Amniotic epithelial cell (primary cell): ENCODE data around the gene CDH4.

Experiments used
- DNase-seq: peaks from one replicate; pipeline ENCODE4 v3.0.0-alpha.2; 2010; ENCODE audit warnings: low read depth

The CDH4 gene

GRCh38 chr20:61357119-61357518 lies 105.1 kb downstream of the CDH4 start:
- DNase-seq: no peak

DNA sequence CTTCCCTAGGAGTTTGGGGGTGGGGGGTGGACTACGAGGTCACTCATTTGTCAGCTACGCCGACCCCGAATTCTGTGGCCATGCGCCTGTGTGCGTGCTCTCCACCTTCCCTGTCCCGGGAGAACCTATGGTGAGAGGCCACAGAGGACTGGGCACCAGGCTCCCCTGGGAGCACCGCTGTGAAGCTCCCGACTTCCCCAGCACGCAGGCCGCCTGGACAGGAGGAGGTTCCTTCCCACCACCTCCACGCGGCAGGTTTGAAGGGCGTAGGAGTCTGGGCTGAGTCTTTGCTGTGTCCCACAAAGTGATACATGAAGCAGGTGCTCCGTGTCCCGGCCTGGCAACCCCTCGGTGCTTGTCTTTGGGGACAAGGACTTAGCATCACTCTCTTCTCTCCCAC lies 107.2 kb downstream of the CDH4 start:
- DNase-seq: no peak

GRCh38 chr20:61360296-61360695 lies 108.2 kb downstream of the CDH4 start:
- no peak for DNase-seq

DNA sequence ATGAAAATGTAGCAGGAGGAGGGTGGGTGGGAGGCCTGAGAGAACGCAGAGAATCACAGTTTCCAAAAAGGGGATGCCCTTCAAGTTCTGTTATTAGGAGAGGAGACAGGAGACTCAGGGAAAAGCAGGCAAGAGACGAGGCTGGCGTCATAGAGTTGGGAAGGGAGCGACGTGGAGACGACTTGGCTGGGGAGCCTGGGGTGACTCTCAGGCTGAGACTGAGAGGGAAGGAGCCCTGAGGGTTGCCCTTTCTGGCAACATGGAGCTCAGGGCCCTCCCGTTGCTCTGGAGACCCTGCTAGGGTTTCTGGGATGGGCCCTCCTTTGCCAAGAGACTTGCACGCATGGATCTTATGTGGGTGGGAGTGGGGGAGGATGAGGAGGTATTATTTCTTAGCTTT lies 108.9 kb downstream of the CDH4 start:
- no peak for DNase-seq

- DNase-seq: no peak
These were observed 109.4 kb downstream of the CDH4 start for GRCh38 chr20:61361501-61361900.

DNA sequence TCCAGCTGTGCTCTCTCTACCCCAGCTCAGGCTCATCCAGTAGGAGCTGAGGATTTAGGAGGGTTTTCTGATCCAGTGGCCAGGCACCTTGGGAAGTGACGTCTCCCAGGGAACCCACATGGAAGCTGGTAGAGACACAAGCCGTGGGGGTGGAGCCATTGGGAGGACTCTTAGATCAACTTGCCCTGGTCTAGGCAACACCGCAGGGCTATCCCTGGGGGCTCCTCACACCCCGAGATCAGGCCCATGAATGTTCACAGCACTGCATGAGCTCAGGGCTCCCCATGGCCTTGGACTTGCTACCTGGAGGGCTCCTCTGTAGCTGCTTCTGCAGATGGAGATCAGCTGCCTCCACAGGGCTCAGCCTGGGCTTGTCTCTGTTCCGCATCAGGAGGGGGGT lies 112.1 kb downstream of the CDH4 start:
- no peak for DNase-seq

DNA sequence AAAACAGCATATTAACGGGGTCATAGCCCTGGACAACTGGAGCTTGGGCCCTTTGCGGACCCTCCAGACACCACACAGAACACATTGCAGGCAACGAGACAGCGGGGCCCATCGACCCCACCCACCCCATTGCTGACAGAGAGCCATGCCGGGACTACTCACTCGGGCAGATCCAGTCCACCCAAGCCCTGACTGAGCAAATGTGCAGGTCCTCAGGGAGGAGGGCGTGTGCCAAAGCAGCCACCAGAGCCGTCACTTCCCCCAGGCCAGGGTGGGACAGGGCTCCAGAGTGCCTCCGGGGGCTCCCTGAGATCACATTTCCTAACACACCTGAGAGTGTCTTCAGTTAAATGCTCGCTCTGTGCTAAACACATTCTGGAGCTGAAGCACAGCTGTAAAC lies 114.9 kb downstream of the CDH4 start:
- no peak for DNase-seq

DNA sequence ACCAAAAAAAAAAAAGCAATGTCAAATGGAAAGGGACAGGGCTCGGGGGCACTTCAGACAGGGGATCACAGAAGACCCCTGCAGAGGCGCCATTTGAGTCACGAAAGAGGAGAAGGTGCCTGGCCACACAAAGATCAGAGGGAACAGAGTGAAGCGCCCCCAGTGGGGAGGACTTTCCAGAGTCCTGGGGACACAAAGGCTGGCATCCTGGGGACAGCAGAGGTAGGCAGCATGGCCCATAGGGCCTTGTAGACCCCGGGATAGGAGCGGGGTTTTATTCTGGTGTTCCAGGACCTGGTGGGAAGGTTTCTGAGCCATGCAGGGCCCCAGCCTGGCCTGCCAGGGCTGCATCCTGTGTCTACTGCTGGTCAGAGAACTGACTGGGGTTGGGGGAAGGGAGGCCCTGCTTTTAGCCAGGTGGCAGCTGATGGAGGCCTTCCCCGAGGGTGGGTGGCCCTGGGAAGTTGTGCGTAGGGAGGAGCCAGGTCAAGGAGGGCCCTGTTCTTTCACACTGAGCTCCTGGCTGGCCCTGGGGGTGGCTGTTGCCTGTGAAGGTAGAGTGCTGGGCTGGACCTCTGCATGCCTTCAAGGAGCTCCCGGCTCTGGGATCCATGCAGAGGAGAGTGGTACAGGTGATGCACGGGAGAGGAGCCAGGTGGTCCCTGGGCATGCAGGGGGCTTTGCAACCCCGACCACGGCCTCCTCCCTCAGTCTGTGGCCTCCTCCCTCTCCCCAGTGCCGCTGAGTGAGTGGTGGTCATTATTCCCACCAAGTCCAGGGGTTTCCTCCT lies 117.9 kb downstream of the CDH4 start:
- no peak for DNase-seq

GRCh38 chr20:61370841-61371303 lies 118.8 kb downstream of the CDH4 start:
- DNase-seq: no peak

- no peak for DNase-seq
These were observed 119.6 kb downstream of the CDH4 start for GRCh38 chr20:61371501-61372136.

DNA sequence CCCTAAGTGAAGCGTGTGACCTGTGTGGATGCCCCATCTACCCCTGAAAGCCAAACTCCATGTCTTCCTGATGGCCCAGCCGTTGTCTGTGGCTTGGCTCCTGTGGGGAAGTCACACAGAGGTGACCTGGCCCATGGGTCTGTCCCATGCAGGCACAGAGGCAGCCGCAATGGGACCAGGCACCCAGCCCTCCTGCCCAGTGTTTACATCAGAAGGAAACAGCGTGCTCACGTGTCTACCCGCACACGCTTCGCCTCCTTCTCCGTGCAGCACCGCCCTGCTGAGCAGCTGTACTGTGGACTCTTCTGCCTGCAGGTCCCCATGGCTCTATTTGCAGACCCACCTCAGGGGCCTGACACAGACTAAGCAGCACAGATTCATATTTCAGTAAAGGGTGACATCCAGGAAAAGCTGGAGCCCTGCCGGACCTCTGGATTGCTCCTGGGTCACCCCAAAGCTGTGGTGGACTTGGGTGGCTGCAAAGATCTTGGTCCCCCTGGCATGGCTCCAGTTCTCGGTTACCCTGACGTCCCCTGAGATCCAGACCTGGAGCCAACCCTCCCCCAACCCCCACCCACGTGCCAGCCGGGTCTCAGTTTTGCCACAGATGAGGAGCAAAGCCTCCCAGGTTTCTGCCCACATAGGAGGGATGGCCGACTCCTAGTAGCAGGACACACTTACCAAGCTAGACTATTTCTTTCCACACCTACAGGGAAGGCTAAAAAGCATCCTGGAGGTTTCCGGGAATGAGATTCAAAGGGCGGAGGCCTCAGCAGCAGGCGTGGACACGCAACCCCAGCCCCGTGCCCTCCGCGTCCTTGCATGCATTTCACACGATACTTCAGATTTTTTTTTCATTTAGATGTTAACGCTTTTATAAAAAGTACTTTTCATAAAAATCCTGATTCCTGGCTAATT lies 120.3 kb downstream of the CDH4 start:
- no peak for DNase-seq

DNA sequence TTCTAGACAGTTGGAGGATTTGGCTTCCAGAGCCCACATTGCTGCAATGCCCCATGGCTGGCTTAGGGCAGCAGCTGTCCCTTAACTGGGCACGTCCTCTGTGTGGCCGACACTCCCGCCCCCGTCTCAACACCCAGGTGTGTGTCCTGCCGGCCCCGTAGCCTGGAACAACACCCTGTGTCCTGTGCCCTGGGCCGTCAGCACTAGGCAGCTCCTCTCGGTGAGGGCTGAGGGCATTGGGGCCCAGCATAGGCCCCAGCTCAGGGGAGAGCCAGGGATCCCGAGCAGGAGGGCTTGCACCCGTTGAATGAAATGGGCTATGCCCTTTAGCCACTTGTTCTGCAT lies 121.0 kb downstream of the CDH4 start:
- DNase-seq: no peak

GRCh38 chr20:61373956-61374545 lies 122.0 kb downstream of the CDH4 start:
- no peak for DNase-seq

DNA sequence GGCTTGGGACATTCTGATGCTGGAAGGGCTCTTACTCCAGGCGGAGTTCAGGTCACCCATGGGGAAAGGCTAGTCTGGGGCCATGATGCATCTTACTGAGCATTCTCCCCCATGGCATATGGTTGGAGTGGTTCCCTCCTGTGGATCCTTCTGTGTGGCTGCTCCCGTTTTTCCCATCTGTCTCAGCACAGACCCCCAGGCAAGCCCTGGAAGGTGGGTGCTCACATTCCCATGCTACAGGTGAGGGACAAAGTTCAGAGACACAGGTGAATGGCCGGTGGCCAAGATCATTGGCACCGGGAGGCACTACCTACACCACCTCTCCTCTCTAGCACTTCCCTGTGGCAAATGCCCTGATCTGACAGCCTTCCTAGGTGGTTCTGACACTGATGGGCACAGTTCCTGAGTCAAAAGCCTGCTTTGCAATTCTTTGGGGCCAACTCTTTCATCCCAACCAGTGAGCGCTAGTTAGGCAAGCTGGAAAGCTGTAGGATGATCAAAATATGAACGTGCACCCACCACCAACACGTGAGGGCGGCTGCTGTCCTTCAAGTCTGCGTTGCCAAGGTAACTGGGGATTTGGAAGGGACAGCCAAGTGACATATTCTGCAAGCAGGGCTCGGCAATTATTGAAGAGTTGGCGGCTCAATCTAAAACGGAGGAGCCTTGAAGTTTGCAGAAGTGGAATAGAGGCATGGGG lies 124.6 kb downstream of the CDH4 start:
- no peak for DNase-seq

DNA sequence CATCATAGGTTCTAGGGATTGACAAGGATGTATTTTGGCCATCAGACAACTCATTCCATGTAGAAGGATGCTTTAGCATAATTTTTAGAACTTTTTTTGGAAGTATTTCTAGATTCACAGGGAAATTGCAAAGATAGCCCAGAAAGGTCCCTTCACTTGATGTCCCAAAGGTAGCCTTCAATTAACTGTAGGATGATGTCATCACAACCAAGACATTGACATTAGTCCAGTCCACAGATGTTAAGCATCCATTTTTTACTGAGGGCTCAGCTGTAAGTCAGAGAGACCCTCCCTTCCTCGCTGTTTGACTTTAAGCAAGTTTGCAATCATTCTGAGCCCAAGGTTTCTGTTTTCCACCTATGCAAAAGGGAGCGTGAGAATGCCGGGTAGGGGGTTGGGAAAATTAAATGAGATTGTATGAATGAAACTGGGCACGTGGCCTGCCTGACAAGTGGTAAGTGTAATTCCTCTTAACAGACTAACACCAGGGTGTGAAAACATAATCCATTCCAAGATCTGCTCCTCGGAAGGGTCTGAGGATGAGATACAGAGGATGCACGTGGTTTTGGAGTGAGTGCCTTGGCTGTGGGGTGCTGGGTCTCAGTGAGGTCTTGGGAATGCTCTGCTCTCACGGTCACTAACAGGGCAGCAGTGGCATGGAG lies 126.8 kb downstream of the CDH4 start:
- DNase-seq: no peak

- DNase-seq: no peak
These were observed 128.0 kb downstream of the CDH4 start for GRCh38 chr20:61379898-61380544.

DNA sequence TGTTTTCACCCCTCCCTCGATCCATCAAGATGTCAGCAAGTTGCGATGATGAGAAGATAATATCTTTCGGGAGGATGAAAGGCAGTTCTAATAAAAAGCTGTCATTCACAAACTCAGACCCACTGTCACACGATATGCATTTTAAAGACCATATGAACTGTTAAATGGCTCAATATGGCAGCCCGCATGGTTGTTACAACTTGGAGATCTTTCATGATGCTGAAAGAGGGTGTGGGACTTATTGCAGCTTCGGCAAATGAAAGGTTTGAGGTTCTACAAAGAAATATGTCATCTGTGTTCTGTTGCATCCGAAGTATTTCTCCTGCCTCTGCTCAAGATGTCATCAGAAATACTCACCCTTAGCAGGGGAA lies 128.5 kb downstream of the CDH4 start:
- DNase-seq: no peak

DNA sequence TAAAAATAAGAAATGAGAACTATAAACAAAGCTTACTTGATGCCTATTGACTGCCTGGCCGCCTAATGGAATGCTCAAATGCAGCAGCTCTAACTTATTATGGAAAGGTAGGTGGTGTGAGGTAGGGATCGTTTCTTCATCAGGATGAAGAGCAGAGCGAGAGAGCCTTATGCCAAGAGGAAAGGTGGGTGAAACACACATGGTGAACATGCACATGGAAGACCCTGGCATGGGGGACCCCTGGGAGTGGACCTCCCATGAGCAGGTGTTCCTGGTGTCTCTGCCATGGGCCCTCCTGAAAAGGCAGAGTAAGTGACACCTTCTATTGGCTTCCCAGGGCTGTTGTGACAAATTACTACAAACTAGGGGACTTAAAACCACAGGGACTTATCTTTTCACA lies 130.1 kb downstream of the CDH4 start:
- DNase-seq: no peak

GRCh38 chr20:61385296-61385695 lies 133.2 kb downstream of the CDH4 start:
- no peak for DNase-seq

- no peak for DNase-seq
These were observed 133.7 kb downstream of the CDH4 start for GRCh38 chr20:61385731-61386130.
